HG03108 (cell line): ENCODE measurements around the gene RBM44.

Experiments
- ATAC-seq: cut with Tn5 transposase; IDR thresholded peaks from one replicate; pipeline ENCODE4 v1.9.1; 2021; ENCODE audit warnings: moderate library complexity; ENCODE audit not compliant: unreplicated experiment

Gene RBM44

GRCh38 chr2:237885111-237885930 lies 86.7 kb downstream of the RBM44 start:
- no peak for ATAC-seq

GRCh38 chr2:237885931-237886684 lies 87.5 kb downstream of the RBM44 start:
- ATAC-seq = no peak

GRCh38 chr2:237886685-237887481 lies 88.3 kb downstream of the RBM44 start:
- ATAC-seq = no peak

- ATAC-seq = no peak
These were observed 89.8 kb downstream of the RBM44 start for GRCh38 chr2:237888389-237888788.

GRCh38 chr2:237889016-237889415 lies 90.4 kb downstream of the RBM44 start:
- ATAC-seq = no peak

GRCh38 chr2:237889811-237890210 lies 91.2 kb downstream of the RBM44 start:
- ATAC-seq = no peak
